ENCODE results near the gene TRIM67. TPM values are rescaled to one million over a fixed set of nuclear protein-coding genes. Genes with fewer than 3 reads are reported as not detected.

The TRIM67 gene
- total and polyA plus RNA-seq, 2 experiments from 2014 or later: 0.13 TPM; not detected in 1

GRCh38 chr1:231266811-231267322, 105.0 kb downstream of the TRIM67 start:
- Histone ChIP-seq H3K27ac (no peak overlapping the region), H3K9me3 (ENCODE audit: low read depth) (no peaks in the 10 kb centered on the region), H4K20me1 (ENCODE audit: insufficient read depth, poor library complexity, severe bottlenecking) (no peaks in the 10 kb centered on the region), H3K36me3 (replicated peaks; ENCODE audit: insufficient read depth, low read depth) (no peaks in the 10 kb centered on the region), H3K4me2 (no peak overlapping the region), H3K4me1 (ENCODE audit: insufficient read depth) (no peaks in the 10 kb centered on the region), H3K4me3 (no peak overlapping the region), H3K27me3 (no peaks in the 10 kb centered on the region), H2AFZ (no peak overlapping the region), H3K9me2 (replicated peaks; ENCODE audit: insufficient read depth) (no peaks in the 10 kb centered on the region), H3K79me2 (no peaks in the 10 kb centered on the region)
- WGBS (ENCODE audit: low lambda C conversion rate, missing lambda C conversion rate): 33% methylated on average over 1 of the region's 1 CpG
- TF ChIP-seq EZH2 (IDR thresholded peaks at IDR 0.05; ENCODE audit: borderline replicate concordance) (no peak), EZH2phosphoT487 (IDR thresholded peaks at IDR 0.05; ENCODE audit: low read depth, severe bottlenecking, unreplicated experiment) (no peak), CTCF (IDR thresholded peaks at IDR 0.05; ENCODE audit: poor library complexity) (no peak)
- DNase-seq (ENCODE audit: low spot score): no peak

Other genes with a start within 250 kb of the TRIM67 start
- 11.5 and 14.9 TPM in 2 replicates for gene TTC13, start 183.2 kb upstream of the TRIM67 start, total RNA-seq
- gene TTC13, start 183.2 kb upstream of the TRIM67 start, polyA plus RNA-seq: 9.7 and 13.0 TPM in 2 replicates
- 20.0 and 20.6 TPM in 2 replicates for gene ARV1, start 183.0 kb upstream of the TRIM67 start, total RNA-seq
- gene ARV1, start 183.0 kb upstream of the TRIM67 start, polyA plus RNA-seq: 19.9 and 24.4 TPM in 2 replicates
- 48.8 and 55.1 TPM in 2 replicates for gene FAM89A, start 121.8 kb upstream of the TRIM67 start, total RNA-seq
- gene FAM89A, start 121.8 kb upstream of the TRIM67 start, polyA plus RNA-seq: 53.5 and 54.4 TPM in 2 replicates
- gene GNPAT, start 79.2 kb downstream of the TRIM67 start, total RNA-seq: 63.9 and 71.6 TPM in 2 replicates
- 38.2 and 40.8 TPM in 2 replicates for gene GNPAT, start 79.2 kb downstream of the TRIM67 start, polyA plus RNA-seq
- 20.6 and 23.4 TPM in 2 replicates for gene EXOC8, start 175.8 kb downstream of the TRIM67 start, total RNA-seq
- gene EXOC8, start 175.8 kb downstream of the TRIM67 start, polyA plus RNA-seq: 3.2 and 4.0 TPM in 2 replicates
- gene SPRTN, start 176.2 kb downstream of the TRIM67 start, total RNA-seq: 11.2 and 12.5 TPM in 2 replicates
- gene SPRTN, start 176.2 kb downstream of the TRIM67 start, polyA plus RNA-seq: 7.5 and 12.2 TPM in 2 replicates

Data from hepatocyte (in vitro differentiated cells).